GM18502 (cell line): Measurements from ENCODE around the gene RBMS3.

Experiments
- ATAC-seq: cut with Tn5 transposase; IDR thresholded peaks from one replicate; pipeline ENCODE4 v1.9.1; 2021; ENCODE audit warnings: mild to moderate bottlenecking; ENCODE audit not compliant: unreplicated experiment, poor library complexity

The RBMS3 gene

GRCh38 chr3:29937185-29937584, 656.3 kb downstream of the RBMS3 start:
- ATAC-seq = no peak

- ATAC-seq = no peak
These were observed 660.0 kb downstream of the RBMS3 start for GRCh38 chr3:29940759-29941323.

GRCh38 chr3:29942297-29942696, 661.4 kb downstream of the RBMS3 start:
- ATAC-seq = no peak

- no peak for ATAC-seq
These were observed 668.3 kb downstream of the RBMS3 start for GRCh38 chr3:29949131-29949530.

- ATAC-seq = no peak
These were observed 669.2 kb downstream of the RBMS3 start for GRCh38 chr3:29949940-29950616.

DNA sequence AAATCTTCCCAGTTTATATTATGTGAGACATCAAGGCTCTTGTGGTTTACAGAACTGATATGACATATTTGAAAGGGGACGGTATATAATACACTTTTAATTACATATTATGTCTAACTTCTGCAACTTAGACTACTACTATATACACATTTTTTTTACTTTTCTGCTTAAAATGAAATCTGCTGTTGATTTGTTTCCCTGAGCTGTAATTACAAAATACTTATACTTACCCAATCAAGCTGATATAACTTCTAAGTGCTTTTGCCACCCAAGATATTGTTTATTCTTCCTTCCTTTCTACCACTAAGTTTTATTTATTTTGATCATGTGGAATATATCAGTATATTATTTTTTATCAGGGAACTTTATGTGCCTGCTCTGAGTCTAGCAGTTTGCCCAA, 671.6 kb downstream of the RBMS3 start:
- no peak for ATAC-seq

- no peak for ATAC-seq
These were observed 674.5 kb downstream of the RBMS3 start for GRCh38 chr3:29955413-29955812.

DNA sequence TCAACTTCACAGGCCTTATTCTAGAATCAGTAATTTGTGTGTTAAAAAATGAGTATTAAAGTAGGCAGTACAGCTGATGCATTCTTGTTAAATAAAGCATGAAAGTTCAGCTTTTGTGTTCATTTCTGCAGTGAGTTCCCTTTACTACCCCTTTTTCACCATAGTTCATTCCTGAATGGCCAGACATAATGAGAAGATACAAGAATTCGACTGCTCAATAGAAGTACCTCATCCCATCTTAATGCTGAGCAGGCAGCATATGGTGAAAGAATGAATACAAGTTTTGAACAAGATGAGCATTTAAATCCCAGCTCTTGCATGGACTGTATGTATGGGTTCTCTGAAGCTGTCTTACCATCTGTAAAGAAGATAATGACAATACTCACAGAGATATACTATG, 677.9 kb downstream of the RBMS3 start:
- no peak for ATAC-seq

- ATAC-seq = no peak
These were observed 691.0 kb downstream of the RBMS3 start for GRCh38 chr3:29971895-29972294.

DNA sequence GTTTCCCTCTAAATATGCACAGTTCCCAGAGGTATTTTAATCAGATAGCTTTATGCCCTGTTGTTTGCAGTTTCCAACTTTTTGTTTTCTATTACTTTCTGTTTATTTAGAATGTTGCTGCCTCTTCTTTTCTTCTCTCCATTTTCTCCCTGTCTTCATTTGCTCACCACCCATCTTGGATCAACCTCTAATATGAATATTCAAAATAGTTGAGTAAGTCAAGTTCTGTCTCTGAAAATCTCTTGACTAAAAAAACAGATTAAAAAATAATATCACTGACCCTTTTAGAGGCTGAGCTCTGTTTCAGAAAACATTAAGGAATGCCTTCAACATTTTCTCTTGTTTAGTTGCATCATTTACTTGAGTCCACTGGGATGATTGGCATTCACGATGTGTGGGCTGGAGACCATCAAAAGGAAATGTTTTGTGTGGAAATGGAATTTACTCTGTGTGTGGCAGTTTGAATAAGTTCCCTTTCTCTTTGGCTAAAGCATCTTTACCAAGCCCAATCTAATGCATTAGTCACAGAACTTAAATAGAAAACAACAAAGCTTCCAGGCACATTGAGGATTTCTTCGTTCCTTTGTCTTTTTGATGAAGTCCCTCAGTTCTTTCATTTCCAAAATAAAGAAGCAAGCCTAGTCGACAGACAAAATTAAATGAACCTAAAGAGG, 691.6 kb downstream of the RBMS3 start:
- no peak for ATAC-seq

DNA sequence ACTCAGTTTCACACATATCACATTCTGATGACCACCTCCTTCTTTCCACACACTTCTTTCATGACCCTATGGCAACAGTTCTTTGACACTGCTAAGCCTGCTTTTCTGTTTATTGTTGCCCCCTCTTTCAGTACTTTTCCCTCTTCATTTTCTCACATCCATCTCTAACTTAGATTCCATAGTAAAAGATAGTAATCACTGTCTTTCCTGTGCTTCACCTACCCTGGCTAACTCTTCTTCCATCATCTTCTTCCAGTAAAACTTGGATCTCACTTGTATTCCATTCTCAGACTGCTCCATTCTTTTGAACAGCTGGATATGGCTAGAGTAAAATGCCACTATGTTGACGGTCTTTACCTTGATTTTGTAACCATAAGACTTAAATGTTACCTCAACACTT, 692.9 kb downstream of the RBMS3 start:
- no peak for ATAC-seq

DNA sequence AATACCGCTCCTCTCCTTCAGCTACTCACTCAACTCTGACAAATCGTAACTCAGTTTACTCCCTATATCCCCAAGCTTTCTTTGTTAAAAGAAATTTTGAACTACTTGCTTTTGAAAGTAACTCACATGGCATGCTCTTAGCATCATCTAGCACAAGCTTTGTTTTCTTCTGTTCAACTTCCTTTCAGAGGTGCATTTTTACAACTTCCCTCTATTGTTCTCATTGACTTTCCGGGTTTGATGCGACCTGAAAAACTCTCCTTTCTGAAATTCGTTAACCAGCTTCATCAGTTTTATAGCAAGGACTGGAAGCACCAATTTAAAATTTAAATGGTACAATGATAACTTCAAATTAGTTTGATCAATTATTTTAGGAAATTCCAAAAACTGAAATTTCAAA, 696.0 kb downstream of the RBMS3 start:
- no peak for ATAC-seq

DNA sequence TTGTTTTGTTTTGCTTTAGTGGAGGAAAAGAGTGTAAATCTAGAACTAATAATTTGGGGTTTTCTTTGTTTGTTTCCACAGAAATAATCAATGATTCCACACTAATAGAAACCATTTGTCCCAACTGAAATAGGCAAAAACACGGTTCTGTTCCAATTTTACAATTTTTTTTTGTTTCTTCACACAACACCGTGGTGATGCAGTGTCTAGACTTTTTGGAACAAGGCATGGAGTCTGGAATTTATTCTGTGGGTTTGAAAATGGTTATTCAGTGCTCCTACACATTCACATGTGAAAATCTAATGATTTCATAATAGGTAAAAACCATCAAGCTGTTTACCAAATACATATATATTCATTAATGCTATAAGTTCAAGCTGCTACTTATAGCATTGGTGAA, 696.5 kb downstream of the RBMS3 start:
- ATAC-seq = no peak

- ATAC-seq = no peak
These were observed 697.2 kb downstream of the RBMS3 start for GRCh38 chr3:29978036-29978435.

GRCh38 chr3:29991198-29991597, 710.3 kb downstream of the RBMS3 start:
- ATAC-seq = no peak

GRCh38 chr3:30002797-30003196, 721.9 kb downstream of the RBMS3 start:
- ATAC-seq = no peak

GRCh38 chr3:30003741-30004140, 722.9 kb downstream of the RBMS3 start:
- no peak for ATAC-seq

GRCh38 chr3:30004481-30004880, 723.6 kb downstream of the RBMS3 start:
- ATAC-seq = no peak

DNA sequence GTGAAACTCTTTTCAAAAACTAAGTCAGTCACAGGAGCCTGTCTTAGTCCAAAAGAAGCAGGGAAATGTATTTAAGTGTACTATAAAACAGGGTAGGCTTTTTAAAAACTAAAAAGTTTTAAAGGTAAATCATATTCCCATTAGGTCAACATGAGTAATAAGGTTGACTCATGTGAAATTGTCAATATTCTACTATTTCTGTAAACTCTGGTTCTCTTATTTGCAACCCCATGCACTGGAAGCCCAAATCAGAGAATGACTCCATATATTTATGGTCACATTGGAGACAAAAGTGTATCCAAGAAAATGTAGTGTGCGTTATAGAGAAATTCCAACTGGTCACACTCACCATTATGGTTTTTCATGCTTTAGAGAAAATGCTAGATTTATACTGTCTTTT, 725.2 kb downstream of the RBMS3 start:
- ATAC-seq = no peak

GRCh38 chr3:30007668-30008067, 726.8 kb downstream of the RBMS3 start:
- no peak for ATAC-seq

DNA sequence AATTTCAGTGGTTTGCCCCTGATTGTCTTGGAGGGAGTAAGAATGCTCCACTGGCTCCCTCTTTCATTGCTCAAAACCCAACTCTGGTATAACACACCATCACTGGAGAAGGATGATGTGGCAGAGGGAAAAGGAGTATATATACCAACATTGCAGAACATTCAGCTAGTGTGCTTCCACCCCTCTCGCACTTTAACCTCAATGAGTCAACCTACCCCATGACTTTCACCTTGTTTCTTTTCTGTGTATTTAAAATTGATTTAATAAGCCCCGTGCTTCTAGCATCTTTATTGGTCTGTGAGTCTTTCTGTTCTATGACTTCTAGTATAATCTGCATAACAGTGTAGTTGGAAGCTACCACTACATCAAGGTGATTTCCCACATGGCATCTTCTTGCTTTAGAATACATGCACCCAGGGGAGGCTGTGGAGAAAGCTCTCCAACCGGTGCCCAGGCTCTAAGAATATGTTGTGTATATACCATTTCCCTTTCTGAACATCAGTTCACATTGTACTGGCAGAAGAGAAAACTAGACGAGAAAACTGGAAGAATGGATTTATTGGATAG, 730.4 kb downstream of the RBMS3 start:
- no peak for ATAC-seq
